ENCODE results near the gene FILIP1L. TPM values are rescaled to one million over a fixed set of nuclear protein-coding genes. Genes with fewer than 3 reads are reported as not detected.
"Not testable (repeated sequence)": the region's sequence is repeated elsewhere in the genome, so short reads cannot be mapped to it uniquely, and the experiment has no call there.

The FILIP1L gene
- total RNA-seq, 1 donor from 2014 or later: 19.1 TPM

DNA sequence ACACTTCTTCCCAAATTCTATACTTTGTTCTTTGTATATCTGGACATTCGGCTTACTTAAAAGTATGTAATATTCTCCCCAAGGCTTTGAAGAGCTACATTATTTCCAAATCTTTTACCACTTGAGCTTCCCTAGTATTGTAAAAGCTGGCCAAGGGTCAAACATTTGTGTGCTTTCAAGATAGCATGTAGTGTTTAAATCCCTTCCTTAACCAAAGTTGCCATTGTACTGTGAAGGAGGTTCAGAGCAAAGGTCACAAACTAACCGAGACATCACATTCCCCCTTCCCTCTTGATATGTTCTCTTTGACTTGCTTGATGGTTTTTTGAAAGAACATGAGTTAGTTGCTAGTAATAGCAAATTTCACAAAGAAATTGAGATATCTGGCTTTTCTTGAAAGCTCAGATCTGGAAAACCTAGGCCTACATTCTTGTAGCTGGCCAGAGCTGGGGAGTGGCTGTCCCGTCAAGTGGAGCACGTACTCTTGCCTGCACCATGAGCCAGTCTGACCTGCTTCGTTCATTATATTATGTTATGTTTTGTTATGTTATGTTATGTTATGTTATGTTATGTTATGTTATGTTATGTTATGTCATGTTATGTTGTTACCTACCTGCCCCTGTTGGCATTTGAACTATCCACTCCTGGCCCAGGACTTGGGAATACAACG lies 60.2 kb downstream of the FILIP1L start:
- TF ChIP-seq, protein P1, sequence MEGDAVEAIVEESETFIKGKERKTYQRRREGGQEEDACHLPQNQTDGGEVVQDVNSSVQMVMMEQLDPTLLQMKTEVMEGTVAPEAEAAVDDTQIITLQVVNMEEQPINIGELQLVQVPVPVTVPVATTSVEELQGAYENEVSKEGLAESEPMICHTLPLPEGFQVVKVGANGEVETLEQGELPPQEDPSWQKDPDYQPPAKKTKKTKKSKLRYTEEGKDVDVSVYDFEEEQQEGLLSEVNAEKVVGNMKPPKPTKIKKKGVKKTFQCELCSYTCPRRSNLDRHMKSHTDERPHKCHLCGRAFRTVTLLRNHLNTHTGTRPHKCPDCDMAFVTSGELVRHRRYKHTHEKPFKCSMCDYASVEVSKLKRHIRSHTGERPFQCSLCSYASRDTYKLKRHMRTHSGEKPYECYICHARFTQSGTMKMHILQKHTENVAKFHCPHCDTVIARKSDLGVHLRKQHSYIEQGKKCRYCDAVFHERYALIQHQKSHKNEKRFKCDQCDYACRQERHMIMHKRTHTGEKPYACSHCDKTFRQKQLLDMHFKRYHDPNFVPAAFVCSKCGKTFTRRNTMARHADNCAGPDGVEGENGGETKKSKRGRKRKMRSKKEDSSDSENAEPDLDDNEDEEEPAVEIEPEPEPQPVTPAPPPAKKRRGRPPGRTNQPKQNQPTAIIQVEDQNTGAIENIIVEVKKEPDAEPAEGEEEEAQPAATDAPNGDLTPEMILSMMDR (IDR thresholded peaks at IDR 0.05; ENCODE audit: unreplicated experiment): no peak
- Mint-ChIP-seq H3K36me3 (ENCODE audit: low read depth, unreplicated experiment) (no peaks in the 10 kb centered on the region), H3K27ac (ENCODE audit: unreplicated experiment) (no peak overlapping the region)

DNA sequence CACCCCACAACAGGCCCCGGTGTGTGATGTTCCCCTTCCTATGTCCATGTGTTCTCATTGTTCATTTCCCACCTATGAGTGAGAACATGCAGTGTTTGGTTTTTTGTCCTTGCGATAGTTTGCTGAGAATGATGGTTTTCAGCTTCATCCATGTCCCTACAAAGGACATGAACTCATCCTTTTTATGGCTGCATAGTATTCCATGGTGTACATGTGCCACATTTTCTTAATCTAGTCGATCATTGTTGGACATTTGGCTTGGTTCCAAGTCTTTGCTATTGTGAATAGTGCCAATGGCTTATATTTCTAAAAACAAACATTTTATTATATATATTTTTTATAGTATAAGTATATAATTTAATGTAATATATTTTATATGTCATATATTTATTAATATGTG lies 62.8 kb downstream of the FILIP1L start:
- not testable (repeated sequence) for H3K36me3 Mint-ChIP-seq (ENCODE audit: low read depth, unreplicated experiment); H3K27ac Mint-ChIP-seq (ENCODE audit: unreplicated experiment)

More for the DNA sequence above, 60.2 kb downstream of the FILIP1L start:
- no peak overlapping the region for H3K4me3 Mint-ChIP-seq (ENCODE audit: unreplicated experiment)
- peaks cover 4% of the 10 kb centered on the region for H3K27me3 Mint-ChIP-seq (ENCODE audit: unreplicated experiment)
- DNase-seq (ENCODE audit: low spot score): no peak
- H3K4me1 Mint-ChIP-seq (ENCODE audit: unreplicated experiment): no peaks in the 10 kb centered on the region
- H3K9me3 Mint-ChIP-seq (ENCODE audit: unreplicated experiment): no peaks in the 10 kb centered on the region

DNA sequence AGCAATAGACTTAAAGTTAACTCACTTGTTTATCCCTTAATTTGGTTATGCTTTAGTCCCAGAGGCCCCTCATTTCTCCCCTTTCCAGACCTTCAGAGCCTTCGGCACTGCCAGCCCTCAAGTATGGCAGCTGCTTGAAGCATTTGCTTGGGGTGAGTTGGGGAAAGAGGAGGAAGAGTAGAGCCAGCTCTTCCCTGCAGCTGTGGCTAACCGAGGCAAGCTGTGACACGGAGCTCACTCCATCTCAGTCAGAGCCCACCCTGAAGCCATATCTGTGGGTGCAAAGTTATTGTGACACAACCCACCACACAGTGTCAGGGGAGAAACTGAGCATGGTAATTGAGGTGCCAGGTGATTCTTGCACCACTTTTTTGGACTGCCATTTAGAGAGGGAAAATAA lies 66.1 kb downstream of the FILIP1L start:
- TF ChIP-seq, protein P1 (IDR thresholded peaks at IDR 0.05; ENCODE audit: unreplicated experiment): no peak
- peaks cover 17% of the 10 kb centered on the region for H3K4me1 Mint-ChIP-seq (ENCODE audit: unreplicated experiment)
- no peak overlapping the region for H3K4me3 Mint-ChIP-seq (ENCODE audit: unreplicated experiment)
- H3K27ac Mint-ChIP-seq (ENCODE audit: unreplicated experiment): no peak overlapping the region
- no peaks in the 10 kb centered on the region for H3K9me3 Mint-ChIP-seq (ENCODE audit: unreplicated experiment)
- no peaks in the 10 kb centered on the region for H3K27me3 Mint-ChIP-seq (ENCODE audit: unreplicated experiment)
- H3K36me3 Mint-ChIP-seq (ENCODE audit: low read depth, unreplicated experiment): no peaks in the 10 kb centered on the region
- DNase-seq (ENCODE audit: low spot score): no peak

More for the DNA sequence above, 62.8 kb downstream of the FILIP1L start:
- H3K9me3 Mint-ChIP-seq (ENCODE audit: unreplicated experiment); H3K4me1 Mint-ChIP-seq (ENCODE audit: unreplicated experiment); H3K27me3 Mint-ChIP-seq (ENCODE audit: unreplicated experiment); H3K4me3 Mint-ChIP-seq (ENCODE audit: unreplicated experiment); DNase-seq (ENCODE audit: low spot score): not testable (repeated sequence)

DNA sequence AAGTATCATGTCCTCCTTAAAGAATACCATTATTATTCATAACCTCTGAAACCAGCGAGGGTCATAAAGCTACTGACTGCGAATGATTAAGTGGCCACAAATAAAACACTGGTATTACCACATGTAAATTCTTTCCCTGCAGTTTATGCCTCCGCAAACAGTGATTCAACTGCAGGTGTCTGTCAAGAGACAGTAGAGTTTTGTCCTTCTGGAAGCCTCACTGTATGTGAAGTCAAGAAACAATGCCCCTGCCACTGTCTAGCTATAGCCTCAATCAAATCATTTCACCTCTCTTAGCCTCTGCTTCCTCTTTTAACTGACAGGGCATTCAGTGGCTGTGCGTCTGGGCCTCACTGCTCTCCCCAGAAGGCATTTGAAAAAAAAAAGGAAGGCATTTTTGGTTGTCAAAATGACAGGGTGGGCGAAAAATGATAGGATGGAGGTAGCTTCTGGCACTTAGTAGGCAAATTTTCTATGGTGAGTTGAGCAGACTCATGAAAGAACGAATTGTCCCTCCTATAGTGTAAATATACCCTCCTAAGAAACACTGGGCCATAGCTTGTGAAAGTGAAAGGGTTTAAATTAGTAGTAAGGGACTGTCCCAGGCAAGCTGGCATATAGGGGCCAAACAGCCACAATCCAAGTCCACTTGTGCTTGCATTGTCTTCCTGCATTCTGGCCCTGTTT lies 66.7 kb downstream of the FILIP1L start:
- H3K27me3 Mint-ChIP-seq (ENCODE audit: unreplicated experiment): no peaks in the 10 kb centered on the region
- H3K36me3 Mint-ChIP-seq (ENCODE audit: low read depth, unreplicated experiment): no peaks in the 10 kb centered on the region
- TF ChIP-seq, protein P1 (IDR thresholded peaks at IDR 0.05; ENCODE audit: unreplicated experiment): no peak
- H3K27ac Mint-ChIP-seq (ENCODE audit: unreplicated experiment): no peak overlapping the region
- H3K4me3 Mint-ChIP-seq (ENCODE audit: unreplicated experiment): no peak overlapping the region
- peaks cover 17% of the 10 kb centered on the region for H3K4me1 Mint-ChIP-seq (ENCODE audit: unreplicated experiment)
- H3K9me3 Mint-ChIP-seq (ENCODE audit: unreplicated experiment): no peaks in the 10 kb centered on the region
- DNase-seq (ENCODE audit: low spot score): no peak

DNA sequence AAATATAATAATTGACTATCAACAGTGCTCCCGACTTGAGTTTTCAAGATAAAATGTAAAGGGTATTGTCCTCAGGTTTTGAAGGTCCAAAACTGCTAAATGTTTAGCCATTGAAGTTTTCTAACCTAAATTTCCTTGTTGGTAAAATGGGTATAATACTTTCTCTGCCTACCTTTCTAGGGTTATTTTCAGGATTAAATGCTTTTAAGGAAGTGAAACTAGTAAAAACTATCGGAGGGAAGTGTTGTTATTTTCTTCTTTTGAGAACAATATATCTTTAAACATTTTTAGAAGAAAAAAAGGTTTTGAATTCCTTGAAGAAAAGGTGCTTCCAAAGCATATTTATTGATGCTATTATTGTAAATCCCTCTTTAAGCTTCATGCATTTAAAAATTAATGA lies 67.3 kb downstream of the FILIP1L start:
- H3K27ac Mint-ChIP-seq (ENCODE audit: unreplicated experiment): no peak overlapping the region
- no peaks in the 10 kb centered on the region for H3K9me3 Mint-ChIP-seq (ENCODE audit: unreplicated experiment)
- no peak overlapping the region for H3K4me3 Mint-ChIP-seq (ENCODE audit: unreplicated experiment)
- TF ChIP-seq, protein P1 (IDR thresholded peaks at IDR 0.05; ENCODE audit: unreplicated experiment): no peak
- no peaks in the 10 kb centered on the region for H3K36me3 Mint-ChIP-seq (ENCODE audit: low read depth, unreplicated experiment)
- DNase-seq (ENCODE audit: low spot score): no peak
- H3K4me1 Mint-ChIP-seq (ENCODE audit: unreplicated experiment): peaks cover 17% of the 10 kb centered on the region
- H3K27me3 Mint-ChIP-seq (ENCODE audit: unreplicated experiment): no peaks in the 10 kb centered on the region

Measured in endothelial cell (in vitro differentiated cells).